Testis (tissue), 3 donors: ENCODE results near the gene SRCIN1. TPM values are rescaled to one million over a fixed set of nuclear protein-coding genes. Genes with fewer than 3 reads are reported as not detected.

ENCODE experiments used
- DNase-seq: peaks from one replicate; pipeline ENCODE4 v3.0.0-alpha.2; 2019
- H3K27ac ChIP-seq, 2 donors: fragments of 200-600 bp; sonication (generic); one replicate each; pipeline ENCODE4 v1.5.1; 2019
- H3K27me3 ChIP-seq: fragments of 200-600 bp; sonication (generic); one replicate; pipeline ENCODE4 v1.5.1; 2019
- H3K36me3 ChIP-seq: fragments of 200-600 bp; sonication (generic); one replicate; pipeline ENCODE4 v1.5.1; 2017; ENCODE audit warnings: low read depth; ENCODE audit errors: missing control alignments
- H3K4me1 ChIP-seq: fragments of 200-600 bp; sonication (generic); one replicate; pipeline ENCODE4 v1.5.1; 2019
- H3K4me3 ChIP-seq, 2 donors: fragments of 200-600 bp; sonication (generic); one replicate each; pipeline ENCODE4 v1.5.1; 2017 to 2019
- H3K9me3 ChIP-seq: fragments of 200-600 bp; sonication (generic); one replicate; pipeline ENCODE4 v1.5.1; 2017
- CTCF ChIP-seq, 3 experiments: fragments of 450-650 bp in 2 of 3; fragments of 200-600 bp in 1 of 3; sonication (generic) in 1 of 3; IDR thresholded peaks; one replicate each; pipeline ENCODE4 v1.5.1; 2016 to 2019; ENCODE audit warnings: antibody characterized with exemption in 3 of 3, mild to moderate bottlenecking in 2 of 3, moderate library complexity in 1 of 3
- POLR2A ChIP-seq: fragments of 450-650 bp; IDR thresholded peaks from one replicate; pipeline ENCODE4 v1.6.1; 2017; ENCODE audit warnings: antibody characterized with exemption, mild to moderate bottlenecking, moderate library complexity
- WGBS, 2 donors: methylation state at CpG; one replicate each; pipeline ENCODE4 v1.1.5; 2018; 5-methylcytosine and 5-hydroxymethylcytosine counted together
- intact Hi-C: fragments of 100-400 bp; cut with DNase I; formaldehyde crosslinking; loops from one replicate; pipeline ENCODE4 v1.15.1; 2023; ENCODE audit warnings: low total_unique reads
- polyA plus RNA-seq: library from polyadenylated mRNA; stranded (reverse); fragments of 350-450 nt; fragmentation: Illumina TruSeq; extraction: RNeasy Lipid Tissue Mini Kit (QIAGEN cat#74804); gene quantifications from one replicate; pipeline ENCODE4 v1.2.3, GENCODE V29; 2014; ENCODE audit warnings: low read depth, low replicate concordance; ENCODE audit not compliant: insufficient read depth
- total RNA-seq, 2 donors: library from RNA; depleted of rRNA; stranded (reverse); fragments of >200 nt; gene quantifications; one replicate each; pipeline ENCODE4 v1.2.3, GENCODE V29; 2016

Gene SRCIN1
- total and polyA plus RNA-seq, 3 donors from 2014 or later: 3.2 to 8.9 (median 6.2) TPM

DNA sequence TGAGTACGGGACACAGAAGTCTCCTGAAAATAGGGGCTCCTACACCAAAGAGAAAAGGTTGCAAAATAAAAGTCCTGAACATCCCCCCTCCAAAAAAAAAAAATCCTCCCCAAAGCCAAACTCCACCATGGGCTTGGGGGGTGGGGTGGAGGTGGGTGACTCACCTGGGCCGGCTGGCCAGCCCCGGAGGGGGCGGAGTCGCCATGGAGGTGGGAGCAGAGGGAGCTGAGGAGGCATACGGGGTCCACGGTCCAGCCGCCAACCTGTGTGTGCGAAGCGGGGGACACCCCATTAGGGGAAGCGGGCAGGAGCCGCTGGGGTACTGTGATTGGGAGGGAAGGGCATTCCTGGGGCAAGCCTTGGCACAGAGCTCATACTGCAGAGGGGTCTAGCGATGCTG is 31.0 kb downstream of the SRCIN1 start:
- no peak for TF ChIP-seq CTCF (IDR thresholded peaks at IDR 0.05)
- TF ChIP-seq POLR2A: no peak
- intact Hi-C loops: no loop called here

GRCh38 chr17:38572669-38573365 is 32.9 kb downstream of the SRCIN1 start:
- peak; percentile 26 for DNase-seq

More for the DNA sequence above, 31.0 kb downstream of the SRCIN1 start:
- Histone ChIP-seq H3K4me3 (no peak overlapping the region), H3K27me3 (no peaks in the 10 kb centered on the region), H3K36me3 (no peaks in the 10 kb centered on the region), H3K9me3 (no peaks in the 10 kb centered on the region), H3K4me1 (peaks cover 14% of the 10 kb centered on the region), H3K27ac (no peak overlapping the region)
- no peak for DNase-seq
- WGBS, 2 donors: 81 to 83% methylated on average over 10 to 13 of the region's 13 CpGs

DNA sequence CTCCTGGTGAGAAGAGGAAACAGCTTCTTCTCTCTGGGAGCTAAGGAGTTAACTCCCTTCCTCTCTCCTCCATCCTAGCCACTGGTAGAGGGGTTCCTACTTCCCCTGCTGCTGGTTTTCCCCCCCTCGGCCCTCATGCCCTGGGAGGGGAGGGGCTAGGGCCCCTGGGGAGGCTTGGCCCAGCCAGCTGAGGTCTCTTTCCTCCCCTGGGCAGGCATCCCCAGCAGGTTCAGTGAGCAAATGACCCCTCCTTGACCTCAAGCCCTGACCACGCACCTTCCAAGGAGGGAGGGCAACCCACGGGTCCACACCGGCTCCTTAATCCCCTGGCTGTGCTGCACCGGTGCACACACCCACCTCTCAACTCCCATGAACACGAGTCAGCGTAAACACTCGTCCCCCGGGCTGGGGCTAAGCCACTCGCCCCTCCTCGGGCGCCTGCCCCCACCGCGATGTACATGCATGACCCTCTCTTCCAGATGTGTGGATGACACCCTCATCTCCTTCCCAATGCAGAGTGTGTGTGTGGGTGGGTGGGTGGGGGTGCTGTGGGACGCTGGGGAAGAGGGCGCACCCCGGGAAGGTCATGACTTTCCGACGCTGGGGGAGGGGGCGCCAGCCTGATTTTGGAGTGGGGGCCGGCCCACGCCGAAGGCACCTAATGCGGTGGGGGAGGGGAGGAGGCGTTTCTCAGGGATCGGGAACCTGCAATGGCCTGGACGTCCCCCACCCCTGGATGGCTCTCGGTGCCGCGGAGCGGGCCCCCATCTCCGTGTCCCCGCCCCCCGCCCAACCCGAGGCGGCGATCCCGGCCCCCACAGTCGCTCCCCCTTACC is 33.7 kb downstream of the SRCIN1 start:
- WGBS, 2 donors: 8 to 25% methylated on average over 1 to 30 of the region's 39 CpGs
- H3K36me3 ChIP-seq: no peaks in the 10 kb centered on the region
- H3K27ac ChIP-seq: no peak overlapping the region
- H3K27me3 ChIP-seq: no peaks in the 10 kb centered on the region
- DNase-seq: no peak
- no peaks in the 10 kb centered on the region for H3K9me3 ChIP-seq
- intact Hi-C loops: no loop called here
- H3K4me1 ChIP-seq: peaks cover 7% of the 10 kb centered on the region
- TF ChIP-seq POLR2A: no peak
- TF ChIP-seq CTCF (IDR thresholded peaks at IDR 0.05): no peak
- H3K4me3 ChIP-seq: peak overlapping the region; percentile 33 to 49

More at GRCh38 chr17:38572669-38573365, 32.9 kb downstream of the SRCIN1 start:
- peak overlapping the region; percentile 33 to 49 for H3K4me3 ChIP-seq
- H3K27me3 ChIP-seq: no peaks in the 10 kb centered on the region
- WGBS, 2 donors: 2 to 11% methylated on average over 7 to 57 of the region's 61 CpGs
- H3K9me3 ChIP-seq: no peaks in the 10 kb centered on the region
- intact Hi-C loops: no loop called here
- H3K36me3 ChIP-seq: no peaks in the 10 kb centered on the region
- TF ChIP-seq CTCF (IDR thresholded peaks at IDR 0.05): no peak
- no peak for TF ChIP-seq POLR2A
- no peak overlapping the region for H3K27ac ChIP-seq
- H3K4me1 ChIP-seq: peaks cover 7% of the 10 kb centered on the region

- 78 to 90% methylated on average over 13 to 21 of the region's 21 CpGs for WGBS, 2 donors
- no peaks in the 10 kb centered on the region for H3K27me3 ChIP-seq
- intact Hi-C loops: no loop called here
Measured at GRCh38 chr17:38569701-38570512, 35.8 kb downstream of the SRCIN1 start.

More at GRCh38 chr17:38569701-38570512, 35.8 kb downstream of the SRCIN1 start:
- DNase-seq: no peak
- H3K27ac ChIP-seq: no peak overlapping the region
- H3K9me3 ChIP-seq: no peaks in the 10 kb centered on the region
- H3K4me3 ChIP-seq: no peak overlapping the region
- no peaks in the 10 kb centered on the region for H3K36me3 ChIP-seq
- TF ChIP-seq POLR2A (no peak), CTCF (IDR thresholded peaks at IDR 0.05) (no peak)
- peaks cover 7% of the 10 kb centered on the region for H3K4me1 ChIP-seq
